GM13977 (cell line): ENCODE results near the gene KRT6A.
"Not testable (repeated sequence)": the region's sequence is repeated elsewhere in the genome, so short reads cannot be mapped to it uniquely, and the experiment has no call there.

Experiments
- DNase-seq: peaks from one replicate; pipeline ENCODE4 v3.0.0; 2012; ENCODE audit warnings: low spot score
- CTCF ChIP-seq: IDR thresholded peaks from 2 replicates; pipeline ENCODE4 v1.5.1; 2012; ENCODE audit warnings: mild to moderate bottlenecking, control low read depth; ENCODE audit not compliant: insufficient read depth; ENCODE audit errors: extremely low read depth, missing control alignments
- in situ Hi-C: fragments of 300-500 bp; cut with MboI; formaldehyde crosslinking; loops from one replicate; pipeline ENCODE4 v1.12.0; 2022; ENCODE audit warnings: low sequenced_read_pairs, low pct_unique_long_range_greater_than_20kb, mixed read lengths, inconsistent platforms; ENCODE audit not compliant: unreplicated experiment

KRT6A gene

GRCh38 chr12:52502877-52503276 lies 9.8 kb upstream of the KRT6A start:
- in situ Hi-C loops, result no loop called here

GRCh38 chr12:52501490-52501889 lies 8.4 kb upstream of the KRT6A start:
- in situ Hi-C loops, result no loop called here
- no peak for DNase-seq
- TF ChIP-seq CTCF, result no peak

More at GRCh38 chr12:52502877-52503276, 9.8 kb upstream of the KRT6A start:
- DNase-seq, result no peak
- no peak for TF ChIP-seq CTCF

- DNase-seq, in situ Hi-C loops: not testable (repeated sequence)
Measured at GRCh38 chr12:52500574-52500973, 7.5 kb upstream of the KRT6A start.

- no peak for TF ChIP-seq CTCF
- DNase-seq, result no peak
- in situ Hi-C loops, result no loop called here
Measured at GRCh38 chr12:52499806-52500560, 6.9 kb upstream of the KRT6A start.

- DNase-seq, result no peak
- in situ Hi-C loops, result no loop called here
- TF ChIP-seq CTCF, result no peak
Measured at GRCh38 chr12:52498946-52499345, 5.9 kb upstream of the KRT6A start.

- DNase-seq, result no peak
- no peak for TF ChIP-seq CTCF
- in situ Hi-C loops, result no loop called here
Measured at GRCh38 chr12:52497975-52498374, 4.9 kb upstream of the KRT6A start.

- in situ Hi-C loops, result no loop called here
- DNase-seq, result no peak
- no peak for TF ChIP-seq CTCF
Measured at GRCh38 chr12:52496590-52497071, 3.6 kb upstream of the KRT6A start.
